ENCODE data around the gene IGFBP2. TPM values are rescaled to one million over a fixed set of nuclear protein-coding genes. Genes with fewer than 3 reads are reported as not detected.

Gene IGFBP2
- total RNA-seq, 1 experiment from 2014 or later, result 363 TPM

DNA sequence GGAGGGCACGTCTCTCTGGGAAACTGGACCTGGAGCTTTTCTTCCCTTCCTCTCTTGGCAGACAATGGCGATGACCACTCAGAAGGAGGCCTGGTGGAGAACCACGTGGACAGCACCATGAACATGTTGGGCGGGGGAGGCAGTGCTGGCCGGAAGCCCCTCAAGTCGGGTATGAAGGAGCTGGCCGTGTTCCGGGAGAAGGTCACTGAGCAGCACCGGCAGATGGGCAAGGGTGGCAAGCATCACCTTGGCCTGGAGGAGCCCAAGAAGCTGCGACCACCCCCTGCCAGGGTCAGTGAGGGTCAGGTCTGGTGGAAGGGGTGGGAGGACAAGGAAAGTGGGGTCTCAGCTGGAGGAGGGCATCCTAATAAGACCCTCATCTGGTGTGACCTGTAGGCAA lies 27.3 kb downstream of the IGFBP2 start:
- H3K4ac ChIP-seq (ENCODE audit: low read depth, low read length), result no peak overlapping the region
- no peak overlapping the region for H2AFZ ChIP-seq (ENCODE audit: low read length)
- H4K91ac ChIP-seq (ENCODE audit: insufficient read length, low read depth, low read length), result no peak overlapping the region
- no peaks in the 10 kb centered on the region for H3K9me3 Mint-ChIP-seq
- H2BK20ac ChIP-seq (ENCODE audit: low read depth, low read length, poor library complexity, severe bottlenecking), result no peak overlapping the region
- peaks cover 24 to 37% of the 10 kb centered on the region in 2 experiments for H3K4me1 Mint-ChIP-seq
- no peak overlapping the region for H4K8ac ChIP-seq (replicated peaks; ENCODE audit: insufficient read length, low read depth, low read length)
- no peak overlapping the region for H4K5ac ChIP-seq (ENCODE audit: insufficient read length, low read depth, low read length)
- H3K27me3 ChIP-seq (ENCODE audit: insufficient read depth, low read length), result no peaks in the 10 kb centered on the region
- peaks cover 38 to 73% (median 63%) of the 10 kb centered on the region in 3 experiments for H3K36me3 Mint-ChIP-seq (ENCODE audit: insufficient read depth in 1 of 3, low read depth in 3 of 3)
- no peaks in the 10 kb centered on the region for H3K23me2 ChIP-seq (ENCODE audit: insufficient read length, low read depth, low read length, poor library complexity, severe bottlenecking)
- H3K56ac ChIP-seq (ENCODE audit: insufficient read length, low read depth, low read length), result no peak overlapping the region
- peaks cover 4% of the 10 kb centered on the region; the same call in 1 of the 2 replicates for H3K79me2 ChIP-seq (ENCODE audit: insufficient read depth, low read length)
- no peak overlapping the region for H3T11ph ChIP-seq (ENCODE audit: low read length)
- H3K23ac ChIP-seq (ENCODE audit: insufficient read length, low read depth, low read length), result no peak overlapping the region
- H3K4me2 ChIP-seq (ENCODE audit: insufficient read depth, insufficient read length, low read length), result no peak overlapping the region
- H2BK15ac ChIP-seq (ENCODE audit: low read depth, low read length), result no peak overlapping the region
- no peak overlapping the region for H3K27ac ChIP-seq (ENCODE audit: insufficient read length, low read depth, low read length)
- no CpG with 5 or more reads among the region's 10 CpGs for WGBS (ENCODE audit: extremely low coverage, insufficient read length, low lambda C conversion rate)
- H3K18ac ChIP-seq (ENCODE audit: insufficient read length, low read depth, low read length), result no peak overlapping the region
- no peaks in the 10 kb centered on the region for H3K79me1 ChIP-seq (ENCODE audit: insufficient read depth, low read depth, low read length, poor library complexity, severe bottlenecking)
- H3K27ac Mint-ChIP-seq, result no peak overlapping the region; a peak in 1 of 7 replicates
- H2BK120ac ChIP-seq (ENCODE audit: low read depth, low read length, poor library complexity, severe bottlenecking), result no peak overlapping the region
- no peak for TF ChIP-seq CTCF (conservative IDR thresholded peaks at IDR 0.05)
- H4K20me1 ChIP-seq (ENCODE audit: control insufficient read depth, insufficient read depth, insufficient read length), result no peaks in the 10 kb centered on the region
- H3K4me1 ChIP-seq (ENCODE audit: insufficient read depth, low read length), result peaks cover 3% of the 10 kb centered on the region; the same call in 1 of the 2 replicates
- no peaks in the 10 kb centered on the region for H3K9me3 ChIP-seq (ENCODE audit: control insufficient read depth, low read depth, low read length)
- no peak overlapping the region for H3K4me3 Mint-ChIP-seq
- DNase-seq, result no peak
- H2AK5ac ChIP-seq (ENCODE audit: insufficient read length, low read length), result no peak overlapping the region
- no peaks in the 10 kb centered on the region for H3K27me3 Mint-ChIP-seq (ENCODE audit: low read depth)
- no peak overlapping the region for H2BK12ac ChIP-seq (ENCODE audit: insufficient read length, low read depth, low read length)
- H2BK5ac ChIP-seq (ENCODE audit: insufficient read length, low read length), result no peak overlapping the region
- H3K9ac ChIP-seq (ENCODE audit: extremely low read depth, insufficient read length, low read length), result no peak overlapping the region
- H3K14ac ChIP-seq (ENCODE audit: insufficient read depth, low read length), result no peak overlapping the region
